HEK293T (cell line): ENCODE results near the gene PXDN.

ENCODE experiments used
- ARNT ChIP-seq: fragments of 450-650 bp; IDR thresholded peaks from 2 replicates; pipeline ENCODE4 v1.6.1; 2017; ENCODE audit warnings: mild to moderate bottlenecking
- ELF4 ChIP-seq: fragments of 450-650 bp; IDR thresholded peaks from 2 replicates; pipeline ENCODE4 v1.6.1; 2017; ENCODE audit warnings: antibody characterized with exemption
- HDGF ChIP-seq: fragments of 450-650 bp; IDR thresholded peaks from 2 replicates; pipeline ENCODE4 v1.6.1; 2017; ENCODE audit warnings: antibody characterized with exemption, borderline replicate concordance
- SP1 ChIP-seq: fragments of 450-650 bp; IDR thresholded peaks from 2 replicates; pipeline ENCODE4 v1.6.1; 2017
- SUZ12 ChIP-seq: fragments of 450-650 bp; IDR thresholded peaks from 2 replicates; pipeline ENCODE4 v1.6.1; 2016; ENCODE audit warnings: mild to moderate bottlenecking
- ZNF384 ChIP-seq: fragments of 450-650 bp; IDR thresholded peaks from 2 replicates; pipeline ENCODE4 v1.6.1; 2016
- TF ChIP-seq, protein P1 (sequence below): fragments of 450-650 bp; IDR thresholded peaks from 2 replicates; pipeline ENCODE4 v1.6.1; 2016

- no peak for TF ChIP-seq SP1
- TF ChIP-seq HDGF: no peak
- TF ChIP-seq ZNF384: no peak
- TF ChIP-seq SUZ12: no peak
- no peak for TF ChIP-seq ARNT
- TF ChIP-seq ELF4: no peak
- TF ChIP-seq, protein P1, sequence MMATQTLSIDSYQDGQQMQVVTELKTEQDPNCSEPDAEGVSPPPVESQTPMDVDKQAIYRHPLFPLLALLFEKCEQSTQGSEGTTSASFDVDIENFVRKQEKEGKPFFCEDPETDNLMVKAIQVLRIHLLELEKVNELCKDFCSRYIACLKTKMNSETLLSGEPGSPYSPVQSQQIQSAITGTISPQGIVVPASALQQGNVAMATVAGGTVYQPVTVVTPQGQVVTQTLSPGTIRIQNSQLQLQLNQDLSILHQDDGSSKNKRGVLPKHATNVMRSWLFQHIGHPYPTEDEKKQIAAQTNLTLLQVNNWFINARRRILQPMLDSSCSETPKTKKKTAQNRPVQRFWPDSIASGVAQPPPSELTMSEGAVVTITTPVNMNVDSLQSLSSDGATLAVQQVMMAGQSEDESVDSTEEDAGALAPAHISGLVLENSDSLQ: no peak
Observed at GRCh38 chr2:1651121-1652033, 92.9 kb downstream of the PXDN start.
